ENCODE results near the gene BEST4.
A peak's percentile ranks its signal among the peaks of the same experiment; 100 is the strongest.
"Not testable (repeated sequence)": the region's sequence is repeated elsewhere in the genome, so short reads cannot be mapped to it uniquely, and the experiment has no call there.

Gene BEST4

DNA sequence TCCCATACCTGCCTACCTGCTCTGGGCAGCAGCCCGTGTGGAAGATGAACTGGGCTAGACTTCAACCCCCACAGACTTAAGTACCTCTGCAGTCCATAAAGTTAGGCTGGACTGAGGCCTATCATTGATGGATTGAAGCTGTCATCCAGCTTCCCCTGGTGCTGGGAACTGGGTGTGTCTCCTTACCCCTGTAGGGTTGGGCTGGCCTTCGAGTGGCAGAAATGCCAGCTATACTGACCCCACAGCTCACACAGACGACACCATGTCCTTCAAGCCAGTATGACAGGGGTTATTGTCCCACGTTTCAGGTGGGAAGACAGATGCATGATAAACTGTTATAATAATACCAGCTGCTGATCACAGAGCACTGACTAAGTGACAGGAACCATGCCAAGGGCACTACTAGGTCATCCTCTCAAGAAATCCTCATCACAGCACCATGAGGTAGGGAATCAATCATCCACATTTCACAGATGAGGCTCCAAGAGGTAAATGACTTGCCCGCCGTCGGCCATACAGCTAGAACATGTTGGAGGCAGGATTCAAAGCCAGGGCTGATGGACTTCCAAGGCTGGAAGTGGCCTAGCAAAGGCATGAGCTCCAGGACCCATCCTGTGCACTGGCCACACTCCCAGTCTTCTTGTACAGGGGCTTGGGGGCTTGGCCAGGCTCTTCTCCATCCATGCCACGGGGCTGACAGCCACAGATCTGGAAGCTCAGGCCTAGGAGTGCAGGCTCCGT is at the start of gene BEST4:
Gene BEST4, minus strand, starts transcription at position 51 of the 741 bp plus-strand sequence. CDS start 465 bp downstream, outside the sequence.
- DNase-seq (ENCODE audit: low read depth in 2 of 2, low spot score in 1 of 2), result no peak

DNA sequence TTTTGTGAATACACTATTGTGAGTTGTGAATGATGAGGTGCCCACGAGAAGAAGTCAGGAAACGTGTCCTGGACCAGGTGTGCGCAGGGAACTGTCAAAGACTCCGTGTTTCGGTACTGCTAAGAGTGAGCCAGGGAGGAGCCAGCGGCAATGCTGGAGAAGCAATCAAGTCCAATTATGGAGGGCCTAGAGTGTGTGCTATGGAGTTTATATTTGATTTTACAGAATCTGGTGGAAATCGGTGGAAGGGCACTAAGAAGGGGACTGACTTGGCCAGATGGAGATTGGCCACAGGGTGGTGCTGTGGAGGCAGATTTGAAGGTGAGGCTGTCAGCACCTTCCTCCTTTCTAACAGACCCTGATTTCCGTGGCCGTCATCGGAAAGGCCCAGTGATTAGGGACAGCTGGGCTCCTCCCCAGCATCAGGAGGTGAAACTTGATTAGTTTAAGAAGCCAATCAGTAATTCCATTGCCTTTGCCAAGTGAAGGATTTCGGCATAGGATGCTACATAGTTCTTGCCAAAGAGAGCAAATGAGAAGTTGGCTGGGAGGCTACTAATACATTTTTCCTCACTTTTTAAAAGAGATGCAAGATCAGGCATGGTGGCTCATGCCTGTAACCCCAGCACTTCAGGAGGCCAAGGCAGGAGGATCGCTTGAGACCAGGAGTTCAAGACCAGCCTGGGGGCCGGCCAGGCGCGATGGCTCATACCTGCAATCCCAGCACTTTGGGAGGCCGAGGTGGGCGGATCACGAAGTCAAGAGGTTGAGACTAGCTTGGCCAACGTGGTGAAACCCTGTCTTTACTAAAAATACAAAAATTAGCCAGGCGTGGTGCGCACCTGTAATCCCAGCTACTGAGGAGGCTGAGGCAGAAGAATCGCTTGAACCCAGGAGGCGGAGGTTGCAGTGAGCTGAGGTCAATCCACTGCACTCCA is 48.0 kb upstream of the BEST4 start:
- peak; percentile 71 to 77 for DNase-seq (ENCODE audit: low read depth in 2 of 2, low spot score in 1 of 2)

DNA sequence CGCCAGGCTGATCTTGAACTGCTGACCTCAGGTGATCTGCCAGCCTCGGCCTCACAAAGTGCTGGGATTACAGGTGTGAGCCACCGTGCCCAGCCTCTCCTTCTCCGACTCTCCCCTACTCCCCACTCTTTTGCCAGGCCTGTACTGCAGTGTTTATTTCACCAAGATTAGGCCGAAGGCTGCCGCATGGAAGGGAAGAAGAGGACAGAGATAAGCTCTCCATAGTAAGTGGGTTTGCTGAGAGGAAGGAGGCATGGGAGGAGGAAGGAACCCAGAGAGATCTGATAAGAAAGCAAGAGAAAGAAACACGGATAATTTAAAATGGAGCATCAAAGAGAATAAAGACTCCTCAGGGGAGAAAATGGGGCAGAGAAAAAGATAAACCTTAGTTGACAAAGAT is 46.4 kb upstream of the BEST4 start:
- no peak for DNase-seq (ENCODE audit: low read depth in 2 of 2, low spot score in 1 of 2)

DNA sequence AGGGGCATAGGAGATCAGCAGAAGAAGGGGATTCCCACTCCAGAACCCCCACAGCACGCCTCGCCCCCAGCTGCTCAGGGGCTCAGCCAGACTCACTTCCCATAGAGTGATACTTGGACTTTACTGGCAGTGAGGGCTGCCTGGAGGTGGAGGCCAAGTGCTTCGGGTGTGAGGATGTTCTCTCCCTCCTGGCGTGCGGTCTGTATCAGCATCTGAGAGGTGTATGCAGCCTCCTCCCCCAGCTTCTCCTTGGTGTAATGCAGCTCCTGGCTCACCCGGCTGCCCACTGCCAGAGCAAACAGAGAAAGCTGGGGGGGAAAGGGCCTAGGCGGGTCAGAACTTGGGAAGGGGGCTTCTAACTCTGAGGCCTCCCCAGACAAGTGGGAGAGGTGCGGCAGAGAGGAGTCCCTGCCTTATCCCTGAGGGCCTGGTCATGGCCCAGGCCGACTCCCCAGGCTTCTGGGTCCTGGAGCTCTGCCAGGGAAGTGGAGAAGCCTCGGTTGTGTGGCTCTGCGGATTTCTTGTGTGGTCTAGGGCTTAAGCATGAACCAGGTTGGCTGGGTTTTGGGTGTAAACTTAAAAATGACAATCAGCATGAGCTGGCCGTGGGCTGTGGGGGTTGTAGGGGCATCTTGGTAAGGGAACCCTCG is 44.2 kb upstream of the BEST4 start:
- DNase-seq (ENCODE audit: low read depth in 2 of 2, low spot score in 1 of 2), result no peak

DNA sequence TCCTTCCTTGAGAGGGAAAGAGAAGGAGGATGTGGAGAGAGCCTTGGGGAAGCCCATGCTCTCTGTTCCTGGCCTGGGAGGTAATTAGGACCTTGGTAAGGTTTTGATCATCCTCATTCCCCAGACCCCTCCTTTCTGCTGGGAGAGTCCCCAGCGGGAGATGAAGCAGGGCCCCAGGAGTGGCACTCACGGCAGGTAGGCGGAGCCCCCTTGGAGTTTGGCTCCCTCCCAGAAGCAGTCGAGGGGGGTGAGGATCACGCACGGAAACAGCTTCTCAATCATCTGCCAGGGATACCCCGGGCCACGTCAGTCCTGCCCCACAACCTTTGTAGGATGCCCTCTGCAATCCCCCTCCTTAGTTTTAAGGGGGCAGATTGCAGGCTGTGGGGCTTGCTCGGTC is 43.5 kb upstream of the BEST4 start:
- DNase-seq (ENCODE audit: low read depth in 2 of 2, low spot score in 1 of 2), result no peak

DNA sequence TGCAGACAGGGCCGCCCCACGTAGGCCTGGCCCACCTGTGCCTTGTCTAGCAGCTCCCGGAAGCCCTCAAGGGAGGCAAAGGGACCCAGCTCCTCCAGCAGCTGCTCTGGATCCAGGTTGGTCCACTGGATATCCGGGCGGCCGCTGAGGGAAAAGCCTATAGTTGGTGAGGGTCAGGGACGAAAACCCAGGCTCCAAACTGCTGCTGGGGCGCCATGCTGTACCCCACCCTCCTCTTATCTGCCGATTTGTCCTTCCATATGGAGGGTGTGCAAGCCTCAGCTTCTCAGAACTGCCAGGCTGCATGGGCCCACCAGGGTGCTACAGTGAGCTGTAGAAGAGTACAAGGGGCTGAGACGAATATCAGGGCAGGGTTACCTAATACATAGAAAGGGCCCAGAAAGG is 42.9 kb upstream of the BEST4 start:
- DNase-seq (ENCODE audit: low read depth in 2 of 2, low spot score in 1 of 2), result no peak

DNA sequence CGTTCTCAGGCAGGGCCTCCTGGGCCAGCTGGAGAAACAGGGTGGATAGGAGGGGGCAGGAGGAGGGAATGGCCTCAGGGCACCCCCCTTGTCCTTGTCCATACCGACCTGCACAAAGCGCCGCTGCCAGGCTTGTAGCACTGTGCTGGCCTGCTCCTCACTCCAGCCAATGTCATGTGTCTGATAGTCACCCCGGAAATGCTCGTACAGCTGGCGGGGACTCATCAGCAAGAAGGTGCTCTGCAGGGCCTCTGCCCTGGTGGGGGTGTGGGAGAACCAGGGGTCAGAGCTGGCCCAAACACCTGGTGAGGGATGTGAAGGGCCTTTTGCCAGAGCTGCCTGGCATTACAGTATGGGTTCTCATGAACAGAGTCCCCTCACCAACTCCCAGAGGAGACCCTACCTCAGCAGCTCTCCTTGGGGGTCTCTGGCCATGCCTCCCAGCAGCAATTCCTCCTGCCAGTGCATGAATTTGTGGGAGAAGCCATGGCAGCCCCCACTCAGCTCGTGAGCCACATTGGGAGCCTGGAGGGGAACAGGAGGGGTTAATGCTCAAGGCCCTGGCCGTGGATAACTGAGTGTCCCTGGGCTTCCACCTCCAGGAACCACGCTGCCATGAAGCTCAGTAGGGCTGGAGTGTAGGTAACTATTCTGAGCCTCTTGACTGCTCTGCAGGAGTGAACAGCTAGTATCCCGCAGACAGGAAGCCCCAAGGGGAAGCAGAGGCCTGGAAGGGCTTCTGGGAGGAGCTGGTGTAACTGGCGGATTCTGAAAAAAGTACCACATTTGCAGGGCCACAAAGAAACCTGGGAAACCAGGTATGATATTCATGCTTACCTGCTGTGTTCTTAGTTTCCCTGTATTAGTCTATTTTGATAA is 41.8 kb upstream of the BEST4 start:
- no peak for DNase-seq (ENCODE audit: low read depth in 2 of 2, low spot score in 1 of 2)

DNA sequence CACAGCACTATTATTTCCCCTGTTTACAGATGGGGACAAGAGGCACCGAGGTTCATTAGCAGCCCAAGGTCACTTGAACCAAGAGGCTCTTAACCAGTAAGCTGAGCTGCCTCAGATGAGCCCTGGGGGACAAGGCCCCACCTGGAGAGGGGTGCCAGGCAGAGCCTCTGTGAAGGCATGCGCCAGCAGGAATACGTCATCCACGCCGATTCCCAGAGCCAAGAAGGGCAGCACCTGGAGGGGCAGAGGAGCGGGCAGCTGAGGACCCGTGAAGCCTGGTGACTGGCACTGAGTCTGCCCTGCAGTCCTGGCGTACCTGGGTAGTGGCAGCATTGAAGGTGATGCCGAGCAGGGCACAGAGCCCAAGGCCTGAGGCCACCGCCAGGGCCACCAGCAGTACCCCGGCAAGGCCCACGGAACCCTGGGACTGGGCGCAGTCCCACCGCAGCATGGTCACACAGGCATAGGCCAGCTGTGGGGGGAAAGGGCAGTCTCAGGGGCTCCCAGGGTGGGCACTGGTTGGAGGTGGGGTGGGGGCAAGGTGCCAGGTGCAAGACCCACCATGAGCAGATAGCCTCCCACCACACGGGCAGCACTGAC is 41.0 kb upstream of the BEST4 start:
- DNase-seq (ENCODE audit: low read depth in 2 of 2, low spot score in 1 of 2), result no peak

DNA sequence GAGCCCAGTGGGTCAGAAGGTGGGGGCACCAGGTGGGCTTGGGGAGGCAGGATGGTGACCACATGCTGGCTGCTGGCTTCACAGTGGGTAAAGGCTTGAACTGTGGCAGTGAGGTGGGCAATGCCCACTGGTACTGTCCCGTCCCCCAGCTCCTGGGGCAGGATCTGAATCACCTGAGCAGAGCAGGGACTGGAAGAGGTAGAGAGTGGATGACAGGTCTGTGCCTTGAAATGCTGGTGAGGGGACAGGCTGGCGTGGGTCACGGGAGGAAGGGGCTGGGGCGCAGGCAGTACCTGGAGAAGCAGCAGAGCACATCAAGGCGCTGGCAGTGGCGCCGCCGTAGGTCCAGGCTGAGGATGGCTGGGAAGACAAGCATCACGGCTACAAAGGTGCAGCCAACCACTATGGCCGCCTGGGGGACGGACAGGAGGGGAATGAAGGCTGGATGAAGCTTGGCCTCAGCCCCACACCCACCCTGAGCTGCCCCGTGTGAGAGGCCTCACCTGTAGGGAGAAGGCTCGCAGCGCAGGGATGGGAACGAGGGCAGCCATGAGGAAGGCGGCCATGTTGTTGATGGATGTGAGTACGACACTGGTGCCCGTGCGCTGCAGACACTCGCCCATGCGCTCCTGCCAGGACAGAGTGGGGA is 40.2 kb upstream of the BEST4 start:
- DNase-seq (ENCODE audit: low read depth in 2 of 2, low spot score in 1 of 2), result no peak

DNA sequence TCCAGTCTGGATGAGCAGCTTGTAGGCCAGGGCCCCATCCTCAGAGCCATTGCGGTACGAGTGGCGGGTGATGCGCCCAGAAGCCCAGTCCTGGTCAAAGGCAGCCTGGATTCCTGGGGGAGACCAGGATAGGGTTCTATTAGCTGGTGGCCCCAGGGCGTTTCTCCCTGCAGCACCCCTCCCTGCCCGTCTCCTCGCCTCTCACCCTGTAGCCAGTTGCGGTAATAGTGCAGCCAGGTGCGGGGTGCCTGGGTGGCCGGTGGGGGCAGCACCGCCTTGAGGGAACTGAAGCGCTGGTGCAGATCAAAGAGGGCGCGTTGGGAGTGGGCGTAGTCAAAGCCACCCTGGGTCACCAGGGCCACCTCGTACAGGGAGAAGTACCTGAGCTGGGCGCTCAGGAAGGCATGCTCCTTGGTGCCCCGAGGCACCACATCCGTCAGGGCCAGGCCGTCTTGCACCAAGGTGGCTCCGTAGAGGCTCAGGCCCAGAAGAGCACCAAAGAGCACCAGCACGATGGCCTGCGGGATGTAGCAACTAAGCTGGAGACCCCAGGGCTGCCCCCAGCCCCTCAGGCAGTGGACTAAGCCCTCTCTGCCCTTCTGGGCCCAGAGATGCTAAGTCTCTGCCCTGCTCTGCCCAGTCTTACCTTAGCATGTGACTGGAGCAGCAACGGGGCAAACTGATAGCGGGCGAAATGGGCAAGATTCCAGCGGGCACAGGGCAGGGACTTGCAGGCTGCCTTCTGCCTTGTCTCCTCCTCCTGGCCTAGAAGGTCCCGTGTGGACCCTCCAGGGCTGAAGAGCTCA is 39.4 kb upstream of the BEST4 start:
- no peak for DNase-seq (ENCODE audit: low read depth in 2 of 2, low spot score in 1 of 2)

DNA sequence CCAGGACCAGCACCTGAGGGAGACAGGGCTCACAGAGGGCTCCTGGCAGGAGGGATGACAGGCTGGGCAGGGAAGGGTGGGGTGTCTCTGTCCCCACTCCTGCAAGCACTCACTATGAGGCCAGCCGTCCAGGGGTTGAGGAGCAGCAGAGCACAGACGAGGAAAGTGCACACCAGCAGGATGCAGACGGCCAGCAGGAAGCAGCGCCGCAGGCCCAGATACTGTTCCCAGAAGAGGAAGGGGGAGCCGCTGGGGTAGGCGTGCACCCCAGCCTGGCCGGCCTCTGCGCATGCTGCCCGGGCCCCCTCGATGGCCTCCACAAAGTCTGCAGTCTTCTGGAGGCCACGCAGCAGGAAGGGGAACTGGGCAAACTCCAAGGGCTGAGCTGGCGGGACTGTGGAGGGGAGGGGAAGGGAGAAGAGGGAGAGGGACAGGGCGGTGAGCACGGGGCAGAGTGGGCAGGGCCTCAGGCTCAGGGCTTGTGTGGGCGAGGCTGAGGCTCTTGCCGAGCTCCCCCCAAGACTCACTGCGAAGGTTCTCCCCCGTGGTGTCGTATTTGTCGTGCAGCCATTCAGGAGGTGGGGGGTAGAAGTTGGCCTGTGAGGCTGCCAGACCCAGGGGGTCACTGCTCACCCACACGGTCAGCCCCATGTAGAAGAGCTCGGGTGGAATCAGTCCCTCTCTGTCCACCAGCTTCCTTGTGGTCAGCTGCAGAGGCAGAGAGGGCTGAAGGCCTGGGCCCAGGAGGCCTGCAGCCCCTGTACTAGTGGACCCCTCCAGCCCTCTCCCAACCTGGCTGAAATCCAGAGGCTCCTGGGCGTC is 38.6 kb upstream of the BEST4 start:
- no peak for DNase-seq (ENCODE audit: low read depth in 2 of 2, low spot score in 1 of 2)

DNA sequence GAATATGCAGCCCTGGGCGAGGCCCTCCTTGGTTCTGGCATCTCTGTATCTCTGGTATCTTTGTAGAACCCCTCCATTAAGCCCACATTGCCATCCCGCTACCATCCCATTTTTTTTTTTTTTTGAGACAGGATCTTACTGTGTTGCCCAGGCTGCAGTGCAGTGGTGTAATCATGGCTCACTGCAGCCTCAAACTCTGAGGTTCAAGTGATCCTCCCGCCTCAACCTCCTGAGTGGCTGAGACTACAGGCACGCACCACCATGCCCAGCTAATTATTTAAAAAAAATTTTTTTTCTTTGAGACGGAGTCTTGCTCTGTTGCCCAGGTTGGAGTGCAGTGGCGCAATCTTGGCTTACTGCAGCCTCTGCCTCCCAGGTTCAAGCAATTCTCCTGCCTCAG is 36.4 kb upstream of the BEST4 start:
- not testable (repeated sequence) for DNase-seq (ENCODE audit: low read depth in 2 of 2, low spot score in 1 of 2)

DNA sequence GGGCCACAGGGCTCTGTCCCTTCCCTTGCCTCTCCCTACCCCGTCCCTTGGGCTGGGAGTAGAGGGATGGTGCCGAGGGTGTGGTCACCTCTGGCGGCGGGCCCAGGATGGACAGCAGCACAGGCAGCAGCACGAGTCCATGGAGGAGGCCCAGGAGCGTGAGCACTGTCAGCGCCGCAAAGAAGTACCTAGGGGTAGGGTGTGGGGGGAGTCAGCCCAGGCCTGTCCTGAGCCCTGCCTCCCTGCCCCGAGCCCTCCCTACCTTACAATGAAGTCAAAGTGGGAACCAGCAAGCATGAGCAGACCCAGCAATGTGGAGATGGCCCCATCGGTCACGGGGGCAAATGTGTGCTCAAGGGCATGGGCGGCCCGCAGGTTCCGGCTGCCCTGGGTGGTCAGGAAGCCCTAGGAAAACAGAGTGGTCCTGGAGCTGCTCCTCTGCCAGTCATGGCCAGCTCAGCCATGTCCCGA is 35.0 kb upstream of the BEST4 start:
- DNase-seq (ENCODE audit: low read depth in 2 of 2, low spot score in 1 of 2), result no peak

DNA sequence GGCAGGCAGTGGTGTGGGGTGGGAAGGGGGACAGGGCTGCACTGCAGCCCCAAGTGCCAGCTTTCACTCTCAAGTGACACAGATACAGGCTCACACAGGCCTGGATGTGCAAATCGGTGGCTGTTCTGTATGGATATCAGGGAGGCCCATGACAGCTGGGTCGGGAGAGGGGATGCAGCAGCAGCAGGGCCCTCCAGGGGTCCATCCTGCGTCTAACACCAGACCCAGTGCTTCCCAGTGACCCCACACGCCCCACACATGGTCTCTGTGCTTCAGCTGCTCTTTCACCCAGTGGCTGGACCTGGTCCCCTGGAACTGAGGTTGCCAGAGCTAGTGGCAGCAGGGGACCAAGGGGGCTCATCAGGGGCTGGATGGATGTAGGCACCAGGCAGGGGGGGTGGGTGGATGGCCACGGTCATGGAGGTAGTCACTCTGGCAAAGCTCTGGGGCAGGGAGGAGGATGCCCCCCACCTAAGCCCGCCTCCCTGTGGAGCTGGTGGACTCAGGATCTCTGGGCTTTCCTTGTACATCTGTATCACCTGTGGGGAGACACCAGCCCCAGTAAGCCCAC is 34.2 kb upstream of the BEST4 start:
- no peak for DNase-seq (ENCODE audit: low read depth in 2 of 2, low spot score in 1 of 2)

DNA sequence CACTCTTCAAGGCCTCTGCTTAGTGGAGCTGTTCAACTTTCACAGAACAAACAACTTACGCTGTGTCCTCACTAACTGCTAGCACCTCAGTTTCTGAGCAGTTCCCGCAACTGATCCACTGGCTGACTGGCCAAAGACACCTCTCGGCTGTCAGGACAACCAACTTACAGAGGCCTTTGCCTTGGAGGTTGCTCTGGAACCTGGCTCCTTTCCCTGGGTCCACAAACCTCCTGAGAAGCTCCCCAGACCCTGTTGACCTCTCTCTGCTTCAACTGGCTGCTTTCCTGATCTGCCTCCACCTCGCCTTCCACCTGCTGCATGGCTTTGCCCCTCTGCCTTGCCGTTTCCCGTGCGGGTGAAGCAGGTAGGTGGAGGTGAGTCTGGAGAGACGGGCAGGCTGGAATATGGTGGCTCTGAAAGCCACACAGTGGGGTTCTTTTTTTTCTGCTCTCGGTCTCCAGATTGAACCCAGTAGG is 33.3 kb upstream of the BEST4 start:
- DNase-seq (ENCODE audit: low read depth in 2 of 2, low spot score in 1 of 2), result no peak

DNA sequence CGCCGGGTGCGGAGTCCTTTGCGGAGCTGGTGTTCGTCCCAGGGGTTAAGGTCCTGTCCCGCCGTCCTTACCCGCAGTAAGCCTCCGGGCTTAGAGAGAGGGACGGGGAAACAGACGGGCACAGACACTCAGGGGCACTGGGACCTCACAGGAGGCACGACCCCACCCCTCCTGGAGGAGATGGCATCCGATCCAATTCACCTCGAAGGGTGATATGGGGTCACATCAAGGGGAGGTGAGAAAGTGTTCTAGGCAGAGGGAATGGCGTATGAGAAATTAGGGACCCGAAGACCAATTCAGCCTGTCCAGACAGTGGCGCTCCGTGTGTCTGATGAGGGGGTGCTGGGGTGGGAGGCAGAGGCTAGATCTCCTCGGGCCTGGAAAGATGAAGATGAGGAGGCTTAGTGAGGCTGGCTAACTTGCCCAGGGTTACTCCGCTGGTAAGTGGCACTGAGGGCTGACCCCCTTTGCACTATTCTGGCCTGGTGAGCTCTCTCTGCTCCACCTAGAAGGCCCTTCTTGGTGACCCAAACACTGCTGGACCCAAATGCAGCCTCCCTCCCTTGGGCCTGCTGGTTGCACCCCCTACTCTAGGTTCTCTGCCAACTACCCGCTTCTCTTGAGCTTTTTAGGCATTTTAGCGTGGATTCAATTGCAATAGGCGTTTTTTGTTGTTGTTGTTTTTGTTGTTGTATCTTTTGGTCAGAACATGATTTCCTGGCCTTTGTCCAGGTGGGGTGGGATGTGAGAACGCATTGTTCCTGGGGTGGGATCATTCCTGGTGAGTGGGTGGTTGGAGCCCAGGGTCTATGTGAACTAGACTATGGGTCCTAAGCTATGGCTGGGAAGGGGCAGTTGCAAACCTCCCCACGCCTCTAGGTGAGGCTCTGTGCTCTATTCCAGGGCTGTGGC is 32.6 kb upstream of the BEST4 start:
- DNase-seq (ENCODE audit: low read depth in 2 of 2, low spot score in 1 of 2), result no peak
